K562 (cell line): ENCODE results near the gene SMIM12. TPM values are rescaled to one million over a fixed set of nuclear protein-coding genes. Genes with fewer than 3 reads are reported as not detected.

Experiments
- ATAC-seq: fragments of 200-7000 bp; cut with Tn5 transposase; 3 replicates; pipeline ENCODE4 v1.9.1; 2020; ENCODE audit warnings: moderate library complexity
- BruUV-seq: library from RNA; stranded (reverse); fragments of 400-500 nt; replicated peaks from 2 replicates; lab custom pipeline; 2021; lab: Mats Ljungman, UMichigan
- CTCF ChIA-PET: fragments of 300-600 bp; formaldehyde crosslinking; extraction: SDS; loops from one replicate; lab custom pipeline; 2021; ENCODE audit warnings: low intra/inter-chr PET ratio; lab: Yijun Ruan, JAX
- POLR2A ChIA-PET: fragments of 300-600, 350-650 bp; sonication (Branson Sonifier 250); formaldehyde crosslinking; extraction: SDS; loops from one replicate; lab custom pipeline; 2021; ENCODE audit warnings: antibody characterized with exemption, inconsistent platforms; lab: Yijun Ruan, JAX
- DNase-seq, 4 experiments: peaks; one replicate each; pipeline versions ENCODE4 v3.0.0 to v3.0.0-alpha.2; 2011 to 2018; ENCODE audit warnings: low spot score in 3 of 4, mixed read lengths in 3 of 4; ENCODE audit errors: extremely low read depth in 1 of 4
- FAIRE-seq: peaks from 2 replicates; lab custom pipeline; 2011; peaks lifted over from hg19 to GRCh38; lab: Jason Lieb, UNC
- H2AFZ ChIP-seq: 2 replicates; pipeline ENCODE4 v1.6.0; 2011; ENCODE audit warnings: low read depth, low read length, control low read depth, inconsistent platforms
- H3K27ac ChIP-seq: fragments of 200-600 bp; 3 replicates; pipeline ENCODE4 v1.8.0; 2011; ENCODE audit warnings: low read depth, mild to moderate bottlenecking, control low read depth, inconsistent platforms, low read length, moderate library complexity, mixed read lengths; ENCODE audit errors: extremely low read depth
- H3K27me3 ChIP-seq, 2 experiments: fragments of 300-600 bp in 1 of 2; 2 replicates in 1 of 2; 3 replicates in 1 of 2; pipeline versions ENCODE4 v1.6.0 to v1.8.0; 2011; ENCODE audit warnings: inconsistent platforms in 2 of 2, low read length in 2 of 2, mild to moderate bottlenecking in 1 of 2, mixed read lengths in 1 of 2, moderate library complexity in 1 of 2; ENCODE audit not compliant: control insufficient read depth in 2 of 2, insufficient read depth in 2 of 2
- H3K36me3 ChIP-seq: fragments of 300-600 bp; 3 replicates; pipeline ENCODE4 v1.8.0; 2011; ENCODE audit warnings: mild to moderate bottlenecking, low read length, inconsistent platforms; ENCODE audit not compliant: control insufficient read depth, insufficient read depth
- H3K4me1 ChIP-seq, 2 experiments: fragments of 200-600 bp in 1 of 2; replicated peaks in 1 of 2; 2 replicates in 1 of 2; 3 replicates in 1 of 2; pipeline versions ENCODE4 v1.5.1 to v1.8.0; 2011; ENCODE audit warnings: inconsistent platforms in 2 of 2, low read length in 2 of 2, mild to moderate bottlenecking in 1 of 2, mixed read lengths in 1 of 2, moderate library complexity in 1 of 2; ENCODE audit not compliant: control insufficient read depth in 2 of 2, insufficient read depth in 2 of 2
- H3K4me2 ChIP-seq: 2 replicates; pipeline ENCODE4 v1.6.1; 2011; ENCODE audit warnings: low read length, control low read depth, inconsistent platforms, mixed read lengths; ENCODE audit not compliant: insufficient read depth
- H3K4me3 ChIP-seq: fragments of 200-600 bp; sonication (generic), shearing (Covaris generic); 2 replicates; pipeline ENCODE4 v1.5.1; 2016; ENCODE audit warnings: control low read depth, inconsistent platforms
- H3K79me2 ChIP-seq: fragments of 200-600 bp; 3 replicates; pipeline ENCODE4 v1.8.0; 2011; ENCODE audit warnings: low read length, inconsistent platforms; ENCODE audit not compliant: control insufficient read depth, insufficient read depth
- H3K9ac ChIP-seq, 2 experiments: 2 replicates each; pipeline versions ENCODE4 v1.6.0 to v1.6.1; 2011; ENCODE audit warnings: low read depth in 2 of 2, low read length in 2 of 2, control low read depth in 1 of 2, inconsistent platforms in 1 of 2, mild to moderate bottlenecking in 1 of 2, mixed read lengths in 1 of 2; ENCODE audit not compliant: insufficient read depth in 1 of 2
- H3K9me1 ChIP-seq: one replicate; pipeline ENCODE4 v1.6.0; 2011; ENCODE audit warnings: inconsistent platforms, mild to moderate bottlenecking, low read length, moderate library complexity; ENCODE audit not compliant: control insufficient read depth, insufficient read depth
- H3K9me3 ChIP-seq: replicated peaks from 2 replicates; pipeline ENCODE4 v1.5.1; 2011; ENCODE audit warnings: low read depth, low read length, inconsistent platforms; ENCODE audit not compliant: control insufficient read depth, insufficient read depth
- H4K20me1 ChIP-seq: replicated peaks from 2 replicates; pipeline ENCODE4 v1.6.1; 2011; ENCODE audit warnings: low read length, inconsistent platforms, mixed read lengths; ENCODE audit not compliant: control insufficient read depth, insufficient read depth
- EP400 ChIP-seq: fragments of 450-650 bp; IDR thresholded peaks from 2 replicates; pipeline ENCODE4 v1.6.1; 2017; ENCODE audit warnings: antibody characterized with exemption, mild to moderate bottlenecking, moderate library complexity
- MTA3 ChIP-seq: fragments of 450-650 bp; formaldehyde crosslinking; IDR thresholded peaks from 2 replicates; pipeline ENCODE4 v1.6.1; 2017; ENCODE audit warnings: mild to moderate bottlenecking, borderline replicate concordance
- RFX1 ChIP-seq: fragments of 450-650 bp; IDR thresholded peaks from 2 replicates; pipeline ENCODE4 v1.6.1; 2016; ENCODE audit warnings: mild to moderate bottlenecking, moderate library complexity
- WGBS: fragments of 100-300 bp; shearing (Covaris generic); methylation state at CpG from one replicate; pipeline ENCODE4 v1.1.6; 2016; ENCODE audit warnings: low coverage, mixed read lengths; ENCODE audit not compliant: insufficient coverage; ENCODE audit errors: missing lambda C conversion rate; 5-methylcytosine and 5-hydroxymethylcytosine counted together
- in situ Hi-C: fragments of 300-500 bp; cut with MboI; formaldehyde crosslinking; loops from 4 replicates; pipeline ENCODE4 v1.15.0; 2018; ENCODE audit warnings: inconsistent platforms, mixed read lengths
- intact Hi-C: fragments of 100-400 bp; cut with micrococcal nuclease; formaldehyde crosslinking; loops from 2 replicates; pipeline ENCODE4 v1.14.2; 2022
- polyA plus RNA-seq, 8 experiments: library from polyadenylated mRNA; depleted of rRNA in 4 of 8; stranded (reverse) in 5 of 8; unstranded in 3 of 8; fragments of >200 nt; fragmentation: Nextera tagmentation in 2 of 8; fragmentation: Illumina TruSeq in 1 of 8; extraction: Ambion mirVana in 2 of 8; extraction: Trizol in 1 of 8; gene quantifications; 2 replicates each; pipeline versions ENCODE4 v1.2.1 to v1.2.3, GENCODE V29; 2011 to 2014; ENCODE audit warnings: inconsistent platforms in 1 of 8, missing spikeins in 1 of 8
- total RNA-seq, 7 experiments: library from RNA; depleted of rRNA in 6 of 7; stranded (reverse); fragments of >200 nt in 6 of 7; fragmentation: Illumina TruSeq in 2 of 7; extraction: Trizol in 2 of 7; gene quantifications; 2 replicates each; pipeline versions ENCODE4 v1.2.1 to v1.2.3, GENCODE V29; 2011 to 2021; ENCODE audit warnings: low replicate concordance in 1 of 7

The SMIM12 gene
- total and polyA plus RNA-seq, 9 of the 15 experiments (the other 6 are each of a cell fraction or from before 2014, with no cell fraction given): 51.7 to 112 (median 63.9) TPM

- TF ChIP-seq MTA3: no peak
Observed at GRCh38 chr1:34906222-34906621, 46.7 kb upstream of the SMIM12 start (continued).

- H3K4me1 ChIP-seq: peaks cover 0 to 11% of the 10 kb centered on the region in 2 experiments; a peak in 1 of 5 replicates
- in situ Hi-C loops (no loop called here), intact Hi-C loops (no loop called here)
- ChIA-PET POLR2A (no interaction called here), CTCF (no interaction called here)
- no peak overlapping the region for H3K4me2 ChIP-seq
- H3K36me3 ChIP-seq: no peaks in the 10 kb centered on the region
- no peaks in the 10 kb centered on the region for H3K9me3 ChIP-seq
- ATAC-seq (no peak), FAIRE-seq (no peak), DNase-seq (no peak)
- no peak overlapping the region for H3K9ac ChIP-seq
- H4K20me1 ChIP-seq: peaks cover 8% of the 10 kb centered on the region; the same call in 1 of the 2 replicates
- H3K4me3 ChIP-seq: no peak overlapping the region
- no peak overlapping the region for H2AFZ ChIP-seq
- peaks cover 41 to 49% of the 10 kb centered on the region in 2 experiments for H3K27me3 ChIP-seq
- no TSS peak for BruUV-seq
- no peak overlapping the region for H3K27ac ChIP-seq
- H3K79me2 ChIP-seq: no peaks in the 10 kb centered on the region
- WGBS: 1% methylated on average over 10 of the region's 12 CpGs
- no peaks in the 10 kb centered on the region for H3K9me1 ChIP-seq
- TF ChIP-seq EP400 (no peak), RFX1 (peak; percentile 69)
Observed at GRCh38 chr1:34905098-34905459, 45.5 kb upstream of the SMIM12 start.
